Measurements from ENCODE around the gene RIPOR2.

DNA sequence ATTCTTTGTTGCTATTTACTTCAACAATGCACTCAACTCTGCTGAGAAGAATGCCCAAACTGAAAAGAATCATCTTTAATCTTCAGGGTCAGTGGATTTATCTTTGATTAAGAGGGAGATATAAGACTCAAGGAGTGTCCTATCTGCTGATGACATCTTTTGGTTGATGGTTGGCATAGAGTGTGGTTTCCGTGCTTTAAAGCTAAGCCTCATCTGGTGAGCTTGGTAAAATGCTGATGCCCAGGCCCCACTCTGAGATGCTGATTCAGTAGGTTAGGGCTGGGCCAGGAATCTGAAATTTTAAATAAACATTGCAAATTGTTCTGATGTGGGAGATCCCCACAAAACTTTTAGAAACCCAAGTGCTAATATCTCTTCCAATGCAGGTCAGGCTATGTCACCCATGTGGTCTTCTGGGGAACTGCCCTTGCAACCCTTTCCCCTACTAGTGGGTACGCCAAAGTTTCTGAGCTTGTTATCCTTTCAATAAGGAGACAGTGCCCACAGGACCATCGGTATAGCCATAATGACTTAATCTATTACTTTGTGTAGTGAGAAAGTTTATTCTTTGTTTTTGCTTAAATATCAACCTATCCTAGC is 68.6 kb downstream of the RIPOR2 start:
- TF ChIP-seq CTCF (conservative IDR thresholded peaks at IDR 0.05; ENCODE audit: low read length): peak; percentile 40
- TF ChIP-seq EZH2phosphoT487 (IDR thresholded peaks at IDR 0.05; ENCODE audit: borderline replicate concordance, low read depth, low read length): no peak

Data from OCI-LY7 (cell line).